Coronary artery (tissue), 2 donors: ENCODE measurements around the gene TARDBP.
"Not testable (repeated sequence)": the region's sequence is repeated elsewhere in the genome, so short reads cannot be mapped to it uniquely, and the experiment has no call there.

Experiments used
- DNase-seq: peaks from one replicate; pipeline ENCODE4 v3.0.0-alpha.2; 2017; ENCODE audit warnings: low spot score
- H3K27ac ChIP-seq, 2 donors: fragments of 200-600 bp; sonication (generic); one replicate each; pipeline ENCODE4 v1.5.1; 2016 to 2019
- H3K4me3 ChIP-seq: fragments of 200-600 bp; sonication (generic); 2 replicates; pipeline ENCODE4 v1.5.1; 2016; ENCODE audit warnings: mild to moderate bottlenecking, moderate library complexity
- TF ChIP-seq, protein P1 (sequence below): fragments of 200-600 bp; sonication (generic); IDR thresholded peaks from one replicate; pipeline ENCODE4 v1.5.1; 2019; ENCODE audit warnings: antibody characterized with exemption

TARDBP gene

DNA sequence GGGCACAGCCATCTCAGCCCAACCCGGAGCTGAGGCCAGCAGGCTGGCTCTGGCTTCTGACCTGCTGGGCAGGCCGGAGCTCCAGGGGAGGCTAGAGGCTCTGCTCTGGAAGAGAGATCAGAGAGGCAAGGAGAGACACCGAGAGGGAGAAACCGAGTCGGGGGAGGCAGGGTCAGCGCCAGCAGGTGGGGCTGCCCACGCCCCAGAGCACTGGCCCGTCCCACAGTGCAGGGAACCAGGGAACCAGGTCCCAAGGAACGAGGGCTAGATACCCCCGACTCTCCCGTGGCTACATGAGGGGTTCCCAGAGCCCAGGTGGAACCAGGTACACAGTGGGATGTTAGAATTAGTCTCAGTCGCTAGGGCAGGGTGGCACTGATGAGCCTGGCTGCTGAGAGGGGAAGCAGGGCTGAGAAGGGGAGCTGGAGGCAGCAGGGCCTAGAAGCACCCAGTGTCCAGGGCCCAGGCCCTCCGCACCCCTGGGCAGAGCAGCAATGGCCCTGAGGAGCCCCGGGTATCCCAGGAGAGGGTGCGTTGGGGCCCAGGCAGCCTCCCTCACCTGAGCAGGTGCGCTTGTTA is 32.5 kb downstream of the TARDBP start:
- Histone ChIP-seq H3K4me3 (no peak overlapping the region), H3K27ac (no peak overlapping the region)
- DNase-seq = no peak
- TF ChIP-seq, protein P1, sequence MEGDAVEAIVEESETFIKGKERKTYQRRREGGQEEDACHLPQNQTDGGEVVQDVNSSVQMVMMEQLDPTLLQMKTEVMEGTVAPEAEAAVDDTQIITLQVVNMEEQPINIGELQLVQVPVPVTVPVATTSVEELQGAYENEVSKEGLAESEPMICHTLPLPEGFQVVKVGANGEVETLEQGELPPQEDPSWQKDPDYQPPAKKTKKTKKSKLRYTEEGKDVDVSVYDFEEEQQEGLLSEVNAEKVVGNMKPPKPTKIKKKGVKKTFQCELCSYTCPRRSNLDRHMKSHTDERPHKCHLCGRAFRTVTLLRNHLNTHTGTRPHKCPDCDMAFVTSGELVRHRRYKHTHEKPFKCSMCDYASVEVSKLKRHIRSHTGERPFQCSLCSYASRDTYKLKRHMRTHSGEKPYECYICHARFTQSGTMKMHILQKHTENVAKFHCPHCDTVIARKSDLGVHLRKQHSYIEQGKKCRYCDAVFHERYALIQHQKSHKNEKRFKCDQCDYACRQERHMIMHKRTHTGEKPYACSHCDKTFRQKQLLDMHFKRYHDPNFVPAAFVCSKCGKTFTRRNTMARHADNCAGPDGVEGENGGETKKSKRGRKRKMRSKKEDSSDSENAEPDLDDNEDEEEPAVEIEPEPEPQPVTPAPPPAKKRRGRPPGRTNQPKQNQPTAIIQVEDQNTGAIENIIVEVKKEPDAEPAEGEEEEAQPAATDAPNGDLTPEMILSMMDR = no peak

DNA sequence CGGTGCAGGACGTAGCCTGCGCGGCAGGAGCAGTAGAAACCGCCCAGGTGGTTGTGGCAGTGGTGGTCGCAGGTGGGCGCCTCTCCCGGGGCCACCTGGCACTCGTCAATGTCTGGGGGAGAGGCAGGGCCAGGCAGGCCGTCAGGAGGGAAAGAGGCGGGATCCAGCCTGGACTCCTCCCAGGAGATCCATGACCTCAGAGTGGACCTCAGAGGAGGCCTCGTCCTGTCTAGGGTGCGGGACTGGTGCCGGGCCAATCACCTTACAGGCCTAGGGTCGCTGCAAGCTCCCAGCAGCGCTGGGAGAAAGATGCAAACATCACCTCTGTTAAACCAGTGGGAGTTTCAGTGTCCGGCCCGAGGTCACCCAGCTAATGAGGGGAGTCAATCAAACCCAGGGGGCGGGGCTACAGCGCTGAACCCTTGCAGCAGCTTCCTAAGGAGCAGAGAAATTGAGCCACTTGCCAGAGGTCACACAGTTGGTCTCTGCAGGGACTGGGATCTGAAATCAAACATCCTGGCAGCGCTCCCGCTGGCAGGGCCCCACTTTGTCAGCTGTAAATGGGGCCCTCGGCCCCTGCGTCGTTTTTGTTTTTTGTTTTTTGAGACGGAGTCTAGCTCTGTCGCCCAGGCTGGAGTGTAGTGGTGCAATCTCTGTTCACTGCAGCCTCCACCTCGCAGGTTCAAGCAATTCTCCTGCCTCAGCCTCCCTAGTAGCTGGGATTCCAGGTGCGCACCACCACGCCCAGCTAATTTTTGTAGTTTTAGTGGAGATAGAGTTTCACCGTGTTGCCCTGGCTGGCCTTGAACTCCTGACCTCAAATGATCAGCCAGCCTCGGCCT is 33.2 kb downstream of the TARDBP start:
- DNase-seq = no peak
- TF ChIP-seq, protein P1 = no peak
- no peak overlapping the region for H3K27ac ChIP-seq
- H3K4me3 ChIP-seq = no peak overlapping the region

DNA sequence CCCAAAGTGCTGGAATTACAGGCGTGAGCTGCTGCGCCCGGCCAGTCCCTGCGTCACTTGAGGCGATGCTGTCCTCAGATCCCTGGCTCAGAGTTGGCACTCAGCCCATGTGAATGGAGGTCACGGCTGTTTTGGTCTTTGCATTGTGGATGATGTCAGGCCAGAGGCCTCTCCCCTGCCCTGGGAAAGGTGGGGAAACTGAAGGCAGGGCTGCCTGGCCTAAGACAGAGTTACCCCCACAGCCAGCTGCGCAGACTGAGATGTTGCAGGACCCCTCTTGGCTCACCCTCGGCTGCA is 33.8 kb downstream of the TARDBP start:
- DNase-seq = no peak
- TF ChIP-seq, protein P1 = no peak
- no peak overlapping the region for H3K27ac ChIP-seq
- H3K4me3 ChIP-seq = no peak overlapping the region

DNA sequence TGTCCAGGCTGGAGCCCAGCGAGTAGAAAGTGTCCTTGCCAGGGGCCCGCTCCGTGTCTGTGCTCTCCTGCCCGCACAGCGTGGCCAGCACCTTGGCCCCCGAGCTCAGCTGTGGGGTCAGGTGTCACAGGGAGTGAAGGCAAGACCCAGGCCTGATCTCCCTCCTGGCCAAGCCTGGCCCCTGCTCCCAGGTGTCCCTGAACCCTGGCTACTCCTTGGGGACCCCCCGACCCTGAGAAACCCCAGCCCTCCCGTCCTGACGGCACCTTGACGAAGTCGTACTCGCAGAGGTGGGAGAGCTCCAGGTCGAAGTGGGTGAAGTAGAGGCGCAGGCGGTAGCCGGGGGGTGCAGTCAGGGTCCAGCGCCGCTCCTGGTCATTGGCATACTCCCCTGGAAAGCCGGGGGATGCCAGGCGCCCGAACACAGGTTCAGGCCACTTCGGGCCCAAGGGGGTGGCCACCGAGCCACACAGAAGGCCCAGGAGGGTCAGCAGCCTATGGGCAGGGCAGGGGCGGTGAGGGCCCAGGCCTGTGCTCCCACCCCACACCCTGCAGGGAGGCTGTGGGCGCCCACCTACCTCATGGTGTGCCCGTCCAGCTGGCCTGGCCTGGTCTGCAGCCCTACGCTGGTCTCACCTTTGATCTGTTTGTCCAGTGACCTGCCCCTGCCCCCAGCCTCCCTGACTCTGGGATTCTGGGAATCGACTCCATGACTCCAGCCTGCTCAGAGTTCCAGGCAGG is 34.3 kb downstream of the TARDBP start, which contains the start of gene MASP2:
TSS of gene MASP2 (minus strand) at position 615 of the 741 bp plus-strand sequence. CDS start at position 583, 32 bp downstream.
- H3K4me3 ChIP-seq = no peak within 1 kb of the TSS

DNA sequence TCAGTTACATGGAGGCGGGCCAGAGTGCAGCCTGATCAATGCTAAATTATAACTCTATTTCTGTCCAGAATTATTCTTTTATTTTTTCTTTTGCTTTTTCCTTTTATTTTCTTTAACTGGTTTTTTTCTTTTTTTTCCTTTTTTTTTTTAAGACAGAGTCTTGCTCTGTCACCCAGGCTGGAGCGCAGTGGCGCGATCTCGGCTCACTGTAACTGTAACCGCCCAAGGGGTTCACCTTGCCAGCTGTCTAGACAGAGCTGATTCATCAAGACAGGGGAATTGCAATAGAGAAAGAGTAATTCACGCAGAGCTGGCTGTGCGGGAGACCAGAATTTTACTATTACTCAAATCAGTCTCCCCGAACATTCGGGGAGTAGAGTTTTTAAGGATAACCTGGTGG is 38.7 kb downstream of the TARDBP start:
- DNase-seq, H3K4me3 ChIP-seq, H3K27ac ChIP-seq: not testable (repeated sequence)

More for the DNA sequence above, 34.3 kb downstream of the TARDBP start, which contains the start of gene MASP2:
- H3K27ac ChIP-seq = no peak within 1 kb of the TSS
- TF ChIP-seq, protein P1 = no peak
- no peak for DNase-seq

DNA sequence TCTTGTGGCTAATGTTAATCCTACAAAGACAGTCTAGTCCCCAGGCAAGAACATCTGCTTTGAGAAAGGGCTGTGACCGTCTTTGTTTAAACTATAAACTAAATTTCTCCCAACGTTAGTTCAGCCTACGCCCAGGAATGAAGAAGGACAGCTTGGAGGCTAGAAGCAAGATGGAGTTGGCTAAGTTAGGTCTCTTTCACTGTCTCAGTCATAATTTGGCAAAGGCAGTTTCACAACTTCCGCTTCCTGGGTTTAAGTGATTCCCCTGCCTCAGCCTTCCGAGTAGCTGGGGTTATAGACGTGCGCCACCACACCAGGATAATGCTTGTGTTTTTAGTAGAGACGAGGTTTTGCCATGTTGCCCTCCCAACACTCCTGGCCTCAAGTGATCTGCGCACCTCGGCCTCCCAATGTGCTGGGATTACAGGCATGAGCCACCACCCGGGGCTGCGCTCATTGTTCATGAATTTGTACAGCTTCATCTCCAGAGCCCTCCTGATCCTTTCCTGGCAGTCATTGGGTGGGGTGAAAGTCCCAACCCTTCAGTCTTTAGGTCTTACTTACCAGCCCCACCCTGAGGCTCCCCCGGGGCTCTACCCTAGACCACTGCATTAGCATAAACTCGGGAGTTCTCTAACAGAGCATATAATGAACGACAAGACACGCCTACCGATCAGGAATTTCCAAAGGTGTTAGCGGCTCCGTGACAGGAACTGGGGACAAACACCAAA is 39.5 kb downstream of the TARDBP start:
- no peak for DNase-seq
- H3K4me3 ChIP-seq = no peak overlapping the region
- TF ChIP-seq, protein P1 = no peak
- no peak overlapping the region for H3K27ac ChIP-seq
